Articular chondrocyte of knee joint (primary cell): ENCODE measurements around the gene RASD1. TPM values are rescaled to one million over a fixed set of nuclear protein-coding genes. Genes with fewer than 3 reads are reported as not detected.

ENCODE experiments used
- small RNA-seq: library from RNA; depleted of rRNA; stranded (forward); fragments of <200 nt; gene quantifications from one replicate; pipeline ENCODE3, GENCODE V24; 2012
- total RNA-seq: library from RNA; depleted of rRNA; stranded (reverse); fragments of >200 nt; gene quantifications from 2 replicates; pipeline ENCODE4 v1.2.3, GENCODE V29; 2012

The RASD1 gene, protein sequence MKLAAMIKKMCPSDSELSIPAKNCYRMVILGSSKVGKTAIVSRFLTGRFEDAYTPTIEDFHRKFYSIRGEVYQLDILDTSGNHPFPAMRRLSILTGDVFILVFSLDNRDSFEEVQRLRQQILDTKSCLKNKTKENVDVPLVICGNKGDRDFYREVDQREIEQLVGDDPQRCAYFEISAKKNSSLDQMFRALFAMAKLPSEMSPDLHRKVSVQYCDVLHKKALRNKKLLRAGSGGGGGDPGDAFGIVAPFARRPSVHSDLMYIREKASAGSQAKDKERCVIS
- total RNA-seq = 13.9 and 49.0 TPM in 2 replicates

GRCh38 chr17:17496189-17497064 is at the start of gene RASD1:
RASD1 (minus strand) TSS chr17:17496395; CDS start chr17:17496181, 214 bp downstream.

GRCh38 chr17:17476865-17477467 is 19.2 kb downstream of the RASD1 start, which contains the start of gene MED9:
MED9 (plus strand) TSS chr17:17477000; CDS start chr17:17477042, 42 bp downstream.

Small RNA genes within 50 kb of the gene (small RNA-seq; reads per million reads assigned to genes)
- not detected for gene RF00019

Other genes starting within 250 kb of the RASD1 start
- 87.7 and 93.7 TPM in 2 replicates for gene COPS3, start 215.1 kb downstream of the RASD1 start, total RNA-seq
- 1.4 and 1.9 TPM in 2 replicates for gene NT5M, start 193.0 kb downstream of the RASD1 start, total RNA-seq
- gene MED9, start 19.4 kb downstream of the RASD1 start, total RNA-seq = 13.7 and 14.9 TPM in 2 replicates
- gene PEMT, start 95.3 kb upstream of the RASD1 start, total RNA-seq = 19.1 and 28.5 TPM in 2 replicates
- gene RAI1, start 185.1 kb upstream of the RASD1 start, total RNA-seq = 9.8 and 10.6 TPM in 2 replicates